Kidney (tissue), 14 donors: ENCODE measurements around the gene SLC4A2. TPM values are rescaled to one million over a fixed set of nuclear protein-coding genes. Genes with fewer than 3 reads are reported as not detected.

Experiments used
- DNase-seq, 5 donors: peaks; one replicate each; pipeline ENCODE4 v3.0.0-alpha.2; 2013 to 2020
- FAIRE-seq: peaks from 2 replicates; lab custom pipeline; 2012; peaks lifted over from hg19 to GRCh38; lab: Jason Lieb, UNC
- H3K27ac ChIP-seq, 2 donors: one replicate each; pipeline ENCODE4 v1.7.0; 2013; ENCODE audit warnings: low read depth in 2 of 2, low read length in 2 of 2, inconsistent platforms in 1 of 2
- H3K27me3 ChIP-seq: one replicate; pipeline ENCODE4 v1.7.1; 2013; ENCODE audit warnings: low read length, inconsistent platforms; ENCODE audit not compliant: control insufficient read depth, insufficient read depth
- H3K36me3 ChIP-seq, 3 donors: one replicate each; pipeline versions ENCODE4 v1.7.0 to v1.7.1; 2013; ENCODE audit warnings: low read length in 3 of 3, control low read depth in 1 of 3, inconsistent platforms in 1 of 3; ENCODE audit not compliant: insufficient read depth in 3 of 3, control insufficient read depth in 2 of 3
- H3K4me1 ChIP-seq, 3 donors: one replicate each; pipeline versions ENCODE4 v1.7.0 to v1.7.1; 2013; ENCODE audit warnings: low read length in 3 of 3, inconsistent platforms in 1 of 3, low read depth in 1 of 3; ENCODE audit not compliant: control insufficient read depth in 2 of 3, insufficient read depth in 2 of 3
- H3K4me3 ChIP-seq, 3 donors: one replicate each; pipeline versions ENCODE4 v1.7.0 to v1.8.1; 2013; ENCODE audit warnings: low read length in 3 of 3, control low read depth in 1 of 3, inconsistent platforms in 1 of 3
- H3K9ac ChIP-seq, 3 donors: one replicate each; pipeline versions ENCODE4 v1.7.0 to v1.7.1; 2013; ENCODE audit warnings: low read length in 3 of 3, control low read depth in 1 of 3, inconsistent platforms in 1 of 3
- H3K9me3 ChIP-seq, 3 donors: one replicate each; pipeline versions ENCODE4 v1.7.0 to v1.7.1; 2013; ENCODE audit warnings: low read length in 3 of 3, control low read depth in 1 of 3, inconsistent platforms in 1 of 3; ENCODE audit not compliant: control insufficient read depth in 2 of 3, insufficient read depth in 1 of 3
- CTCF ChIP-seq: IDR thresholded peaks from 3 replicates; pipeline ENCODE4 v1.5.1; 2012; ENCODE audit warnings: mild to moderate bottlenecking, moderate library complexity, borderline replicate concordance; ENCODE audit not compliant: insufficient read depth; ENCODE audit errors: extremely low read depth
- intact Hi-C: fragments of 100-400 bp; cut with DNase I; formaldehyde crosslinking; loops from one replicate; pipeline ENCODE4 v1.11.1; 2022
- polyA plus RNA-seq: library from polyadenylated mRNA; stranded (reverse); fragments of 350-450 nt; fragmentation: Illumina TruSeq; extraction: RNeasy Lipid Tissue Mini Kit (QIAGEN cat#74804); gene quantifications from one replicate; pipeline ENCODE4 v1.2.3, GENCODE V29; 2014; ENCODE audit warnings: low read depth, low replicate concordance; ENCODE audit not compliant: insufficient read depth
- total RNA-seq: library from RNA; stranded (reverse); fragmentation: NEBNext Ultra II Directional; extraction: Animal tissue kit (Norgen Biotek cat#: 25700); gene quantifications from one replicate; pipeline ENCODE4 v1.2.1, GENCODE V29; 2021
- donor health status: control.
- donor health status: control.
- donor health status: control.
- donor health status: control.
- donor health status: control.
- donor health status: DM: yes; HTN: yes; CAD: no.
- donor health status: Normal renal cell carcinoma (clear cell type).

The SLC4A2 gene
- total and polyA plus RNA-seq, 2 donors from 2014 or later = 104 to 150 TPM

DNA sequence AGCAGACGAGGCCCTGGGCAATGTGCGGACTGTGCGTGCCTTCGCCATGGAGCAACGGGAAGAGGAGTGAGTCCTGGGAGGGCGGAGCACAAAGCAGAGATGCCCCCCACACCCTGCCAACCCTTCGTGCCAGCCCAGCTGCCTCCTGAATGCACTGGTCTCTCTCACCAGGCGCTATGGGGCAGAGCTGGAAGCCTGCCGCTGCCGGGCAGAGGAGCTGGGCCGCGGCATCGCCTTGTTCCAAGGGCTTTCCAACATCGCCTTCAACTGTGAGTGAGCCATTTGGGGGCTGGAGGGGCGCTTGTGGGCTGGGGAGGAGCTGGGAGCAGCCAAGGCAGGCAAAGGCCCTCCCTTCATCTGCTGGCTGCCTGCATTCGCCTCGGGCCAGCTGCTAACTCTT is 23.5 kb upstream of the SLC4A2 start:
- no peaks in the 10 kb centered on the region for H3K9me3 ChIP-seq
- H3K4me3 ChIP-seq = no peak overlapping the region
- FAIRE-seq (no peak), DNase-seq (no peak)
- no peak overlapping the region for H3K27ac ChIP-seq
- peaks cover 2 to 13% (median 10%) of the 10 kb centered on the region in 3 donors for H3K36me3 ChIP-seq
- TF ChIP-seq CTCF = no peak
- intact Hi-C loops = no loop called here
- peaks cover 0 to 9% (median 0%) of the 10 kb centered on the region in 3 donors for H3K4me1 ChIP-seq
- no peak overlapping the region for H3K9ac ChIP-seq
- H3K27me3 ChIP-seq = no peaks in the 10 kb centered on the region

- Histone ChIP-seq H3K36me3 (peaks cover 2 to 13% (median 10%) of the 10 kb centered on the region in 3 donors), H3K9ac (no peak overlapping the region), H3K27ac (no peak overlapping the region), H3K4me1 (peaks cover 0 to 9% (median 0%) of the 10 kb centered on the region in 3 donors), H3K9me3 (no peaks in the 10 kb centered on the region), H3K4me3 (no peak overlapping the region), H3K27me3 (no peaks in the 10 kb centered on the region)
- DNase-seq (peak in 3 of 5 donors; percentile 39 to 92 (median 59)), FAIRE-seq (no peak)
- intact Hi-C loops = no loop called here
- no peak for TF ChIP-seq CTCF
These were observed 20.2 kb upstream of the SLC4A2 start for GRCh38 chr7:151038951-151039849.

DNA sequence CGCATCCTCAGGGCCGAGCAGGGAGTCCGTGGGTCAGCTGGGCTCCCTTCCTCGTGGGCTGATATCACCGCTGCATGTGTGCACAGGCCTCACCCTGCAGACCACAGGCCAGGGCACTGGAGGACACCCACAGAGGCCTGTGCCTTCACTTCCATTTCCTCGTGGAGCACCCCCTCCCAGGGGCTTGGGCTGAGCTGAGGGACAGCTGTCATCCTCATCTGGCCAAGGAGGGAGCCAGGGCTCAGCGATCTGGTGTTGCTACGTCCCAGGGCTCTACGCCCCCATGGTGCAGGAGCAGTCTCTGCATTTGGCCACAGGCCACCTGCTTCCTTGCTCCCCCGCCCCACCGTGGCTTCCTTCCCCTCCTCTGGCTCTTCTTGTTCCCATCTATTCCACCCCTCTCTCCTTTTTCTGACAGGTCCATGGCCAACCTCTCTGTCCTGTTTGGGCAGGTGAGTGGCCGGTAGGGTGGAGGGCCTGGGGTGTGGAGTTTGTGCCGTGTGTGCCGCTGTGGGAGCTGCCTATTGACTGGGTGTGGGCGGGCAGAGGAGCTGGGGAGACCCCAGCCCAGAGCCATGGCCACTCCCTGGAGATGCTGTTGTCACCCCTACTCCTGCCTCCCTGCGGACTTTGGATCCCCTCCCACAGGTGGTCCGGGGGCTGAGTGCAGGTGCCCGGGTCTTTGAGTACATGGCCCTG is 19.4 kb upstream of the SLC4A2 start:
- Histone ChIP-seq H3K4me1 (peaks cover 0 to 9% (median 0%) of the 10 kb centered on the region in 3 donors), H3K27ac (no peak overlapping the region), H3K9me3 (no peaks in the 10 kb centered on the region), H3K9ac (no peak overlapping the region), H3K4me3 (no peak overlapping the region), H3K36me3 (peaks cover 2 to 9% (median 7%) of the 10 kb centered on the region in 3 donors), H3K27me3 (no peaks in the 10 kb centered on the region)
- TF ChIP-seq CTCF = no peak
- no peak for FAIRE-seq
- intact Hi-C loops = no loop called here
- DNase-seq = no peak
